GM21381 (cell line): ENCODE results near the gene REXO5.

ENCODE experiments used
- ATAC-seq: cut with Tn5 transposase; IDR thresholded peaks from one replicate; pipeline ENCODE4 v1.9.1; 2021; ENCODE audit warnings: mild to moderate bottlenecking, moderate library complexity; ENCODE audit not compliant: unreplicated experiment

REXO5 gene

GRCh38 chr16:20871258-20871657 is 64.9 kb downstream of the REXO5 start:
- no peak for ATAC-seq

DNA sequence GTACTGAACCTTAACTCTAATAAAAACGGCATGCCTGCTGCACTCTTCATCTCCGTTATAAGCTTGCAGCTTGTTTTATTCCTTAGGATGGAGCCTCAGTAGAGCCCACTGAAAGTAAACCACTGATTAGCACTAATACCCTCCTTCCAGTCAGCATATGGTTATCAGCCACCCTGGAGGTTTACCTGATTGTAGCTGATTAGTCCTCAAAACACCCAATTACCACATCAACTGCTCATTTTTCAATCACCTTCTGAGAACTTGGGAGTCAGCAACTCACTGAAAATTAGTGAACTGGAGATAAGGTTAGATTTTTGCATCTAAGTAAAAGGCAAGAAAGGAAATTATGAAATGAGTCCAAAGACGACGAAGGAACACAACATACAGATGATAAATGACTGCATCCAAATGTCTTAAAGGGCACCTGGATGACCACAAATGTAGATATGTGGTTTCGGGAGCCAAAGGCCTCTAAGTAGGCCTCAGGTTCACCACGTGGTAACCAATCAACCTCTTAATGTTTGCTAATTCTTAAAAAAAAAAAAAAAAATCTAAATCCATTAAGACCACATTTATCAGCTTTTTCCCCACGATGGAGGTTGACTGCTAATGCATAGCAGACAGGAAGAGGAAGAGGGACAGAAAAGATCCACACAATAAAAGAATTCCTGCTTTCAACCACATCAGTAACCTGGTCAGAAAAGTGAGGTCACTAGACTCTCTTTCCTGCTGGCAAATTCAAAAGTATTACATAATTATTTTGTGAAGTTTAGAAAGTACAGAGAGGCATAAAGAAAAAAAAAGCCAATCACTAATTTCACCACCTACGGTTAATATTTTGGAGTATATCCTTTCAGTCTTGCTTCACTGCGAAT is 65.9 kb downstream of the REXO5 start:
- no peak for ATAC-seq

- ATAC-seq, result no peak
Observed at GRCh38 chr16:20873331-20873730, 67.0 kb downstream of the REXO5 start.

DNA sequence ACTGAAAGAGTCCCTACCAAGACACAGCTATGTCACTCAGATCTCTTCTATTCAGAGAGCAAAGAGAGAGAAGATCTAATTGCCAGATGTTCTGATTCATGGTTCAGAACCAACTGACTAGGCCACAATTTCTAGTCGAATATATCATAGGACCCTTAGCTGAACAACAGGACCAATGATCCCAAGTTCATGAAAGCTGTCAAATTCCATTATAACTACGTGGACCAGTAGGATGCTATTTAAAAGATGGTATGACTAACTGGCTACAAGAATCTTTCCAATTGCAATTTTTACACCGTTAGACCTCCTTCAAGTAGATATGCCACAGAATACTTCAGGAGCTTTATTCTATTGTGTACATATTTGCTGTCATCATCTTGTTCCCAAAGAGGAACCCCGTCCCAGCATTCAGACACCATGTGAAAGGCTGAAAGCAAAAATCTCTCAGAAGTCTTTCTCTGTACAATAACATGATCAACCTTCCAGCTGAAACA is 67.8 kb downstream of the REXO5 start:
- peak; percentile 1 for ATAC-seq

- ATAC-seq, result no peak
Observed at GRCh38 chr16:20875355-20875650, 69.0 kb downstream of the REXO5 start.

- no peak for ATAC-seq
Observed at GRCh38 chr16:20878682-20879147, 72.4 kb downstream of the REXO5 start.

DNA sequence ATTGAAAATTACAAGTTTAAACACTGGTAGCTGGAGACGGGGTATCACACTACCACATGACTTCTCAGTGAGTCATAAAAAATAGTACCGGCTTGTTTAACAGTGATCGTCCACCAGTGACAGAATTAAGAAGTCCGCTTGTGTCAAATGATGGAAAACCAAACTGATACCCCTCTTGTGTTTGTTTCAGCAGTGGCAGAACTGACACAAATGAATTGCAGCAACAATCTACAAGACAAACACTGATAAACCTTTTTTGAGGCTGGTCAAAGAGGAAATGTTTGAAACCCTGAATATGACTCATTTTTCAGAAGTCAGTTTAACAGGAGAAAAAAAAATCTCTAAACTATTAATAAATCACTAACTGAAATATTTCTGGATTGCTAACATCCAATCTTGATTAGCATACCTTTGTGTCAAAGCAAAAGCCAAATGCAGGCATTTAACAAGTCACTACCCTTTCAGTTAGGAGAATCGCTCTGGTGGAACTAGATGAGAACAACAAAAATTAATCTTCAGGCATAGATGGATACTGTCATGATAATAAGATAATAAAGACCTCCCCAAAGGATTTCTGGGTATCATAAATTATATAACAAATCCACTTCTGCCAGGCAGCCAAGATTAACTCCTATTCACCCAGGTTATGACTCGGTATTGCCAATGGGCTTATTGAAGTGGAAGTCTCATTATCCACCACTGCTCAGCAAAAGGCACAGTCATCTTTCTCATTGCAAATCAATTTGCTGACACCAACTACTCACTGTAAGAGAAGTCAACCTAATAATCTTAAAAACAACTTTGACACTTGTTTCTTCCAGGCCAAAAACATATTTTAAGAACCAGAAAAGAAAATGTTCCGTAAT is 73.1 kb downstream of the REXO5 start:
- ATAC-seq, result peak; percentile 44

- no peak for ATAC-seq
Observed at GRCh38 chr16:20880867-20881502, 74.7 kb downstream of the REXO5 start.

GRCh38 chr16:20881503-20881878 is 75.2 kb downstream of the REXO5 start:
- ATAC-seq, result no peak

DNA sequence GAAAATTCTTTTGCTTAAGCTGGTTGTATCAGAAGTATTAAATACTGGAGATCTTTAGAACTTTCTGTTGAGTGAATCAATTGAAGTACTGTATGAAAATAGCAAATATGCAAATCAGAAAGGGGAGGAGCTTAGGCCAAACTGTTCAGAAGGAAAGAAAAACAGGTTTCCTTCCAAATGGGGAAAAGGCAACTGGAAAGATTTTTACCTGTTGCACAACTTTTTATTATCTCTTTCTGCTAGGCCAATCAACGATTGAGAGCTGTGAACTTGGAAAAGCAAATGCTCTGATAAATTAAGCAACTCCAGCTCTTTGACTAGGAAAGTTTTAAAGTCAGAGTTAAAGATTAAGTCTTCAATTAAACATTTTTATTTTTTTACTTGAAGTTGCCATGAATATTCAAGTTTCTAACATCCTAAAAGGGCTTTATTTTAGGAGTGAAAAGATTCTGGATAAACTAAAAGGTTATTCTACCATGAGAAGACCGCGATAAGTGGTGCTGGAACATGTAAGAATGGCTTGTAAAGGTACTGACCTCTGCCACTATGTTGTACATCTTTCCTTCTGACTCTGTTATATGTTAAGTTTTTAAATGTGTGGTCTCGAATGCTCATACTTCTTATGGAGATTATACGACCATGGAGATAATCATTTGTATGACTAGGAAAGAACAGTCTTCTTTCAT is 77.4 kb downstream of the REXO5 start:
- ATAC-seq, result no peak

- no peak for ATAC-seq
Observed at GRCh38 chr16:20884240-20884556, 77.9 kb downstream of the REXO5 start.

DNA sequence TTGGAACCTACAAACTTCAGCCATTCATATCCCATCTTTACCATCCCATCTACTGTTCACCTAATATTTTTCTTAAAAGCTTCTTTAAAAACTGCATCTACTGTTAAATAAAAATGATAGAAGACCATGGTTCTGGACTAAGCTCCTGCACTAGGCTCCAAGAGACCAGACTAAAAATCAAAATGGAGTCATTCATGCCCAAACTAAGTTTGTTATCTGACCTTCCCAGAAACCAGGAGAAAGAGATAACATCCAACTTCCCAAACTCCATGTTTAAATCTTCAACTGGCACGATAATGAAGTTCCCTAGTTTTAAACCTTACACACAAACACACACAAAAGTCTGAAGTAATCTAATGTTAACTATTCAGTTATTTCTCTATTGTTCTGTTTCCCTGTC is 80.0 kb downstream of the REXO5 start:
- ATAC-seq, result no peak

GRCh38 chr16:20887207-20887606 is 80.9 kb downstream of the REXO5 start:
- no peak for ATAC-seq

DNA sequence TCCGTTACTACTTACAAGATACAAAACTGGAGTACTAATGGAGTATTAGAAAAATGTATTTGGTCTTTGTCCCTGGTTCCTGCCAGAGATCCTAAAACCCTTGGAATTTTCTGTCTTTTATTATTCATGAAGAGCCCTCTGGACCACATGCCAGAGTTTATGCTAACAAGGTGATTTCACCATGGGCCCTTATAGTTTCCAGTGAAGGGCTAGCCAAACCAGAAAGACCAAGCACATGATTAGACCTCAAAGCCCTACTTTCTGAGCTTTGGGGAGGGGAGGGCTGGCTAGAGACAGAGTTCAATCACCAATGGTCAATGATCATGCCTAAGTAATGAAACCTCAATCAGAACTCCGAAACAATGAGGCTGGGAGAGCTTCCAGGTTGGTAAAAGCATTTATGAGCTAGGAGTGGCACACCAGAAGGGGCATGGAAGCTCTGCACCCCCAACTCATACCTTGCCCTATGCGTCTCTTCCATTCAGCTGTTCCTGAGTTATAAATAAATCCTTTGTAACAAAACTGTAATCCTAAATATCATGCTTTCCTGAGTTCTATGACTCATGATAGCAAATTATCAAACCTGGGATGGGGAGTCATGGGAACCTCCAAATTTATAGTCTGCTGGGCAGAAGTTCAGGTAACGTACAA is 83.4 kb downstream of the REXO5 start:
- no peak for ATAC-seq

- ATAC-seq, result no peak
Observed at GRCh38 chr16:20894388-20894787, 88.1 kb downstream of the REXO5 start.

- ATAC-seq, result no peak
Observed at GRCh38 chr16:20897253-20897897, 91.0 kb downstream of the REXO5 start.

DNA sequence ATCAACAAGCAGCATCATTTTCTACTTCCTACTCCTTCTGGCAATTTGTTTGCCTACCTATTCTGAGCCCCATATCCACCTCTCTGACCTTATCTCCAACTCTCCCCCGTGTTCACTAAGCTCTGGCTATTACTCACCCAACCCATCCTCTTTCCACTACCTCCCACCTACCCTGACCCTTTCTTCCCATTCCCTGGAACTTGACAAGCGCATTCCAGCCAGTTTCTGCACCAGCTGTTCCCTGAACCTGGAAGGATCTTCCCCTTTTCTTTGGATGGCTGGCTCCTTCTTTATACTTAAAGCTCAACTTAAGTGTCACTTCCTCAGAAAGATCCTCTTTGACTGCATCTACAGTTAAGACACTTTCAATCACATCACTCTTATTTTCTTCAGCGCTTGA is 91.6 kb downstream of the REXO5 start:
- no peak for ATAC-seq

- no peak for ATAC-seq
Observed at GRCh38 chr16:20899071-20899470, 92.7 kb downstream of the REXO5 start.
